GM21528 (cell line): ENCODE results near the gene RNF222.
"Not testable (repeated sequence)": the region's sequence is repeated elsewhere in the genome, so short reads cannot be mapped to it uniquely, and the experiment has no call there.

Experiments
- ATAC-seq: cut with Tn5 transposase; IDR thresholded peaks from one replicate; pipeline ENCODE4 v1.9.1; 2021; ENCODE audit warnings: mild to moderate bottlenecking, moderate library complexity; ENCODE audit not compliant: unreplicated experiment, low FRiP score

Gene RNF222

DNA sequence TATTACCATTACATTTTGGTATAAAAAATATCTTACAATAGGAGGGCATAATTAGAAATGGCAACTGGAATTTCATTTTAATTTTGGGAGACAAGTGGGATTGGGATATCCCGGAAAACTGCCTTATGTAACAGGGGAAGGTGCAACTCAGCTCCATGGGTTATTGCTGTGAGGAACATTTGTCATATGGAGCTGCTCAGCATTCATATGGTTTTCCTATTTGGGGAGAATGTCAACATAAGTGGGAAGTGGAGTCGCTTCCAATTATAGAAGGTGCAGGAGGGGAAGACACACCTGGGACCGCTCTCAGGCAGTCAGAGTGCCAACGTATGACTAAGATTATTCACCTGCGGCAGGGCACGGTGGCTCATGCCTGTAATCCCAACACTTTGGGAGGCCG, 47.3 kb downstream of the RNF222 start:
- ATAC-seq: no peak

DNA sequence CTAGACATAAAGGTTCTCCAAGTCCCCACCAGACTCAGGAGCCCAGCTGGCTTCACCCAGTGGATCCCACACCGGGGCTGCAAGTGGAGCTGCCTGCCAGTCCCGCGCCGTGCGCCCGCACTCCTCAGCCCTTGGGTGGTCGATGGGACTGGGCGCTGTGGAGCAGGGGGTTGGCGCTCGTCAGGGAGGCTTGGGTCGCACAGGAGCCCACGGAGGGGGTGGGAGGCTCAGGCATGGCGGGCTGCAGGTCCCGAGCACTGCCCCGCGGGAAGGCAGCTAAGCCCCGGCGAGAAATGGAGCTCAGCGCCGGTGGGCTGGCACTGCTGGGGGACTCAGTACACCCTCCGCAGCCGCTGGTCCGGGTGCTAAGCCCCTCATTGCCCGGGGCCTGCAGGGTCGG, 50.6 kb downstream of the RNF222 start:
- ATAC-seq: not testable (repeated sequence)

DNA sequence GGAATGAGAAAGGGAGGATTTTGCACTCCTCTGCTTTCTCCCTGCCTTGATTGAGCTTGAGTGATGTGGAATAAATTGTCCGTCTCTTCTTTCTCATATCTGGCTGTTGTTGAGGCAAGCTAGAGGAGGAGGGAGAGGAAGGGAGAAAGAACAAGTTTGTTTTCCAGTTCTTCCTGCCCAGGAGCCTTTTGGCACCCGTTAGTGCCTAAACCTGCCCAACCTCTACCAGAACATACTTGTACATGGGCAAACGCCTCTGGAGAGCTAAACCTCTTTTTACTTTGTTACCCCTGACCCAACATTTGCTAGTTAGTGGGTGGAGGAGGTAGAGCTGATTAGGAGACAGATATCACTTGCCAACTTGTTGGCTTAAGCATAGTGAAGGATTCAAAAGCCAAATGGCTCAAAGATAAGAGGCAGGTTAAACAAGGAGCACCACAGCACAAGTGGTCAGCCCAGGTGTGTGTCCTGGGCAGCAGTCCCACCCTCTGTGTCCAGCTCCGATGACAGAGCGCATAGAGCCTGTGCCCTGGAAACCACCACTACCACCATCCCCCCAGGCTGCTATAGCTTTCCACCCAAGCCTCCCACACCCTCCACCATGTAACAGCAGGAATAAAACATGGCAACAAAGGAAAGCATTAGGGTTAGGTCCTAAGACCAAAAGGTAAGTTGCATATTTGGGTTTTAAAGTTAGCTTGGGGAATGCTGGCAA, 51.5 kb downstream of the RNF222 start:
- no peak for ATAC-seq

DNA sequence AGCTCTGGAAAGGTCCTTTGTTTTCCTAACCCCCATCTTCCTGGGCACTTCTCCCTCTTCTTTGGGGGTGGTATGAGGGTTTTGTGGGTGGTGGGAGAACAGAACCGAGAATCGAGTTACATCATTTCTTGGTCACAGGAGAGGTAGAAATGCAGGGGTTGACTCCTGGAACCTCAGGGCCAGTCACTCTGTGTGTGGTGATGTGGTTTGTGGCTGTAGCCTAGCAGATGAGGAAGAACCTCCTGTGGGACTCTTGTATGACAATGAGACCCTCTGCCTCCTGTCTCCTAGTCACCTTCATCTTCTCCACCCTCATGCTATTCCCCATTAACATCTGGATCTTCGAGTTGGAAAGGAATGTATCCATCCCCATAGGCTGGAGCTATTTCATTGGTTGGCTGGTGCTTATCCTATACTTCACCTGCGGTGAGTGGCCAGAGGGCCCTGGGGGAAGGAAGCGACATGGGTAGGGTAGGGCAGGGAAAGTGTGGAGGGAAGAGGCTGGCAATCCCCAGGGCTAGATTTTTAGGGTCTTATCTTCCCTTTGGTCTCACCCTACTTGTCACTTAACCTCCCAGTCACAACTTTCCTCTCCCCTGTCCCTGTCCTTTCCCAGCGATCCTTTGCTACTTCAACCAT, 52.5 kb downstream of the RNF222 start:
- no peak for ATAC-seq

DNA sequence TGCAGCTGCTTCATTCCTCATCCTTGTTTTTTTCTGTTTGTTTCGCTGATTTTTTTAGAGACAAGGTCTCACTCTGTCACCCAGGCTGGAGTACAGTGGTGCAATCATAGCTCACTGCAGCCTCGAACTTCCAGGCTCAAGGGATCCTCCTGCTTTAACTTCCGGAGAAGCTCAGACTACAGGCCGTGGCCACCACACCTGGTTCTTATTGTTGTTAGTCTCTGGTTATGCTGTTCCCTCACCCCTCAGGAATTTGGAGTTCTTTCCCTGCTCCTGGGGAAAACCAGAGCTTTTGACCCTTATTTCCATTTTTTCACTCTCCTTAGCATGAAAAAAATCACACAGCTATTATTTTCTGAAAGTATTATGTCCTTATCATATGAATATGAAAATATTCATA, 56.2 kb downstream of the RNF222 start:
- ATAC-seq: no peak
